A549 (cell line): ENCODE data around the gene GPRC5A. TPM values are rescaled to one million over a fixed set of nuclear protein-coding genes. Genes with fewer than 3 reads are reported as not detected.
"Not testable (repeated sequence)": the region's sequence is repeated elsewhere in the genome, so short reads cannot be mapped to it uniquely, and the experiment has no call there.

Experiments used
- ATAC-seq, 2 experiments: fragments of 200-7000 bp in 1 of 2; fragments of >200 bp in 1 of 2; cut with Nextera tagmentation in 1 of 2; cut with Tn5 transposase in 1 of 2; 3 replicates each; pipeline versions ENCODE4 v1.8.0 to v1.9.1; 2018 to 2020; ENCODE audit warnings: mild to moderate bottlenecking in 1 of 2, moderate library complexity in 1 of 2
- CTCF ChIA-PET: fragments of 300-600 bp; sonication (Branson Sonifier 250); formaldehyde crosslinking; extraction: SDS; loops from one replicate; lab custom pipeline; 2021; ENCODE audit warnings: antibody characterized with exemption, inconsistent platforms; lab: Yijun Ruan, JAX
- POLR2A ChIA-PET: fragments of 350-600 bp; formaldehyde crosslinking; extraction: SDS; loops from one replicate; lab custom pipeline; 2021; ENCODE audit warnings: antibody characterized with exemption, inconsistent platforms; lab: Yijun Ruan, JAX
- DNase-seq, 2 experiments: peaks; one replicate each; pipeline versions ENCODE4 v3.0.0 to v3.0.0-alpha.2; 2011 to 2016; ENCODE audit warnings: low read depth in 1 of 2, low spot score in 1 of 2
- FAIRE-seq: peaks from 2 replicates; lab custom pipeline; 2011; peaks lifted over from hg19 to GRCh38; lab: Jason Lieb, UNC
- H3K27ac ChIP-seq, 2 experiments: fragments of >200 bp; sonication (Bioruptor Twin); formaldehyde crosslinking; 3 replicates each; pipeline ENCODE4 v1.5.1; 2016 to 2017
- H3K4me1 ChIP-seq: fragments of >200 bp; sonication (Bioruptor Twin); formaldehyde crosslinking; 3 replicates; pipeline ENCODE4 v1.6.1; 2016
- H3K4me2 ChIP-seq: fragments of >200 bp; sonication (Bioruptor Twin); formaldehyde crosslinking; 3 replicates; pipeline ENCODE4 v1.6.1; 2016
- H3K4me3 ChIP-seq: fragments of >200 bp; sonication (Bioruptor Twin); formaldehyde crosslinking; 3 replicates; pipeline ENCODE4 v1.5.1; 2016
- H3K9me3 ChIP-seq: fragments of >200 bp; sonication (Bioruptor Twin); formaldehyde crosslinking; 3 replicates; pipeline ENCODE4 v1.6.1; 2016
- CBX2 ChIP-seq: fragments of 200-600 bp; sonication (generic); IDR thresholded peaks from 2 replicates; pipeline ENCODE4 v1.6.1; 2016; ENCODE audit warnings: low read depth, mild to moderate bottlenecking, borderline replicate concordance
- EHF ChIP-seq: fragments of 250-450 bp; sonication (Bioruptor Pico); IDR thresholded peaks from 2 replicates; pipeline ENCODE4 v1.5.0; 2020; ENCODE audit warnings: mild to moderate bottlenecking
- ELK1 ChIP-seq: fragments of 150-350 bp; IDR thresholded peaks from 2 replicates; pipeline ENCODE4 v1.6.1; 2014; ENCODE audit warnings: low read depth, mild to moderate bottlenecking, low read length
- FOSB ChIP-seq: fragments of 250-450 bp; sonication (Bioruptor Pico); IDR thresholded peaks from 2 replicates; pipeline ENCODE4 v1.5.0; 2020; ENCODE audit warnings: mild to moderate bottlenecking, moderate library complexity
- FOSL2 ChIP-seq, 2 experiments: fragments of 450-650 bp in 1 of 2; fragments of >200 bp in 1 of 2; sonication (Bioruptor Twin) in 1 of 2; formaldehyde crosslinking; IDR thresholded peaks; 2 replicates each; pipeline versions ENCODE4 v1.5.0 to v1.6.1; 2016 to 2020; ENCODE audit warnings: mild to moderate bottlenecking in 1 of 2, moderate library complexity in 1 of 2
- FOXS1 ChIP-seq: fragments of 250-450 bp; sonication (Bioruptor Pico); IDR thresholded peaks from 2 replicates; pipeline ENCODE4 v1.5.0; 2020; ENCODE audit warnings: mild to moderate bottlenecking, moderate library complexity
- MAX ChIP-seq: IDR thresholded peaks from 2 replicates; pipeline ENCODE4 v1.6.1; 2012
- MYC ChIP-seq: IDR thresholded peaks from 2 replicates; pipeline ENCODE4 v1.6.1; 2012; ENCODE audit warnings: mild to moderate bottlenecking, inconsistent platforms, low read length, improper control_type of control experiment, borderline replicate concordance
- ZFP36 ChIP-seq: fragments of 450-650 bp; IDR thresholded peaks from 2 replicates; pipeline ENCODE4 v1.6.1; 2014; ENCODE audit warnings: borderline replicate concordance; ENCODE audit not compliant: partially characterized antibody
- ZNF302 ChIP-seq: fragments of 250-450 bp; sonication (Bioruptor Pico); IDR thresholded peaks from 2 replicates; pipeline ENCODE4 v1.9.0; 2021; ENCODE audit warnings: inconsistent platforms, mild to moderate bottlenecking, moderate library complexity
- WGBS: methylation state at CpG from one replicate; pipeline ENCODE4 v1.1.6; 2017; ENCODE audit errors: missing lambda C conversion rate; 5-methylcytosine and 5-hydroxymethylcytosine counted together
- polyA plus RNA-seq, 4 experiments: library from polyadenylated mRNA; depleted of rRNA in 3 of 4; stranded (reverse); fragments of >200 nt; fragmentation: RNase III in 1 of 4; extraction: RNeasy Plus Mini Kit Qiagen cat#74134 plus additional on column Dnase treatment in 1 of 4; gene quantifications; 2 replicates in 3 of 4; 3 replicates in 1 of 4; pipeline ENCODE4 v1.2.3, GENCODE V29; 2011 to 2017

The GPRC5A gene
- polyA plus RNA-seq, 2 of the 4 experiments (the other 2 are of a cell fraction): 173 to 296 TPM

GRCh38 chr12:12872934-12873275 is 18.5 kb upstream of the GPRC5A start:
- FAIRE-seq (no peak), ATAC-seq (peak; percentile 50 to 67), DNase-seq (no peak)
- 5% methylated on average over 2 of the region's 2 CpGs for WGBS
- ChIA-PET CTCF (interaction anchor here (0.7 to 5.0 kb wide), 5 partner anchors 11 to 59 kb away, joined by 3 to 34 read pairs (median 4); partner anchors contain the start of gene GPRC5A), POLR2A (interaction anchor here (1.0 to 3.3 kb wide), 3 partner anchors 10 to 36 kb away, joined by 4 to 28 read pairs (median 6); partner anchors contain the start of gene GPRC5A)
- H3K27ac ChIP-seq: peak overlapping the region; percentile 97 to 98
- TF ChIP-seq FOSB (CRISPR knock-in tag): no peak
- TF ChIP-seq FOSL2 (IDR thresholded peaks at IDR 0.05): no peak
- TF ChIP-seq FOSL2 (CRISPR knock-in tag; IDR thresholded peaks at IDR 0.05): peak; percentile 15; the same call in 1 of the 2 replicates
- TF ChIP-seq FOXS1: no peak; the same call in 1 of the 2 replicates
- H3K9me3 ChIP-seq: peaks cover 6% of the 10 kb centered on the region; the same call in 2 of the 3 replicates
- H3K4me3 ChIP-seq: peak overlapping the region; percentile 28
- H3K4me1 ChIP-seq: peaks cover 72% of the 10 kb centered on the region
- H3K4me2 ChIP-seq: peak overlapping the region; percentile 86

GRCh38 chr12:12874029-12874428 is 17.3 kb upstream of the GPRC5A start:
- peak overlapping the region; percentile 97 to 98 for H3K27ac ChIP-seq
- H3K4me2 ChIP-seq: peak overlapping the region; percentile 86
- FAIRE-seq (no peak), ATAC-seq (no peak), DNase-seq (no peak)
- H3K4me3 ChIP-seq: no peak overlapping the region
- 71% methylated on average over 1 of the region's 1 CpG for WGBS
- 0 out of 2 replicates have a peak, but pooled peaks have one; percentile 9 for TF ChIP-seq EHF (CRISPR knock-in tag)
- no peak for TF ChIP-seq MYC
- H3K4me1 ChIP-seq: peaks cover 77% of the 10 kb centered on the region
- ChIA-PET CTCF (interaction anchor here (0.9 to 5.0 kb wide), 5 partner anchors 9 to 37 kb away, joined by 3 to 34 read pairs (median 6); partner anchors contain the start of gene GPRC5A), POLR2A (interaction anchor here (0.9 to 3.3 kb wide), 2 partner anchors 9 to 17 kb away, joined by 6 to 28 read pairs; partner anchors contain the start of gene GPRC5A)
- H3K9me3 ChIP-seq: peaks cover 6% of the 10 kb centered on the region; the same call in 2 of the 3 replicates

- H3K4me2 ChIP-seq, FAIRE-seq, H3K4me3 ChIP-seq, ATAC-seq, POLR2A ChIA-PET, DNase-seq, H3K9me3 ChIP-seq: not testable (repeated sequence)
- peak overlapping the region; percentile 97 to 98; a peak in 4 of 6 replicates for H3K27ac ChIP-seq
- CTCF ChIA-PET: interaction anchor here (4.2 to 5.0 kb wide), 2 partner anchors 16 to 39 kb away, joined by 30 to 34 read pairs; partner anchors contain the start of gene GPRC5A
- H3K4me1 ChIP-seq: peaks cover 74% of the 10 kb centered on the region
- 95% methylated on average over 10 of the region's 10 CpGs for WGBS
Observed at GRCh38 chr12:12875301-12875700, 16.1 kb upstream of the GPRC5A start.

- ATAC-seq (no peak; a peak in 1 of 6 replicates), FAIRE-seq (no peak), DNase-seq (no peak)
- ChIA-PET POLR2A (interaction anchor here (1.2 kb wide), 1 partner anchor 14 kb away, joined by 4 read pairs; the partner anchor contains the start of gene GPRC5A), CTCF (interaction anchor here (1.1 to 2.4 kb wide), 7 partner anchors 13 to 65 kb away, joined by 3 to 17 read pairs (median 5); partner anchors contain the start of gene GPRC5A)
- peaks cover 73% of the 10 kb centered on the region for H3K4me1 ChIP-seq
- TF ChIP-seq ZNF302 (CRISPR knock-in tag) (no peak), ZFP36 (no peak), ELK1 (no peak)
- H3K4me3 ChIP-seq: no peak overlapping the region
- H3K9me3 ChIP-seq: no peaks in the 10 kb centered on the region
- H3K4me2 ChIP-seq: peak overlapping the region; percentile 64
- 38% methylated on average over 5 of the region's 5 CpGs for WGBS
- H3K27ac ChIP-seq: peak overlapping the region; percentile 70 to 83
Observed at GRCh38 chr12:12877153-12877768, 14.1 kb upstream of the GPRC5A start.

GRCh38 chr12:12877781-12878455 is 13.4 kb upstream of the GPRC5A start:
- FAIRE-seq (peak; percentile 28), ATAC-seq (peak; percentile 14 to 17; a peak in 4 of 6 replicates), DNase-seq (no peak)
- WGBS: 39% methylated on average over 9 of the region's 9 CpGs
- H3K4me1 ChIP-seq: peaks cover 73% of the 10 kb centered on the region
- H3K27ac ChIP-seq: peak overlapping the region; percentile 70 to 83
- H3K4me2 ChIP-seq: peak overlapping the region; percentile 64
- no peak overlapping the region for H3K4me3 ChIP-seq
- TF ChIP-seq EHF (CRISPR knock-in tag) (no peak), CBX2 (no peak), MAX (0 out of 2 replicates have a peak, but pooled peaks have one; percentile 5)
- no peaks in the 10 kb centered on the region for H3K9me3 ChIP-seq
- CTCF ChIA-PET: interaction anchor here (1.1 to 2.4 kb wide), 9 partner anchors 12 to 90 kb away, joined by 3 to 17 read pairs (median 4); partner anchors contain the start of gene GPRC5A
- POLR2A ChIA-PET: interaction anchor here (1.2 kb wide), 1 partner anchor 13 kb away, joined by 4 read pairs; the partner anchor contains the start of gene GPRC5A
